C4-2B (cell line): ENCODE data around the gene LCN9.

Experiments
- ZFX ChIP-seq: fragments of 450-650 bp; IDR thresholded peaks from 2 replicates; pipeline ENCODE4 v1.6.1; 2017
- TF ChIP-seq, protein P1 (sequence below): fragments of 450-650 bp; conservative IDR thresholded peaks from 2 replicates; pipeline ENCODE4 v1.5.1; 2017; ENCODE audit warnings: mild to moderate bottlenecking

DNA sequence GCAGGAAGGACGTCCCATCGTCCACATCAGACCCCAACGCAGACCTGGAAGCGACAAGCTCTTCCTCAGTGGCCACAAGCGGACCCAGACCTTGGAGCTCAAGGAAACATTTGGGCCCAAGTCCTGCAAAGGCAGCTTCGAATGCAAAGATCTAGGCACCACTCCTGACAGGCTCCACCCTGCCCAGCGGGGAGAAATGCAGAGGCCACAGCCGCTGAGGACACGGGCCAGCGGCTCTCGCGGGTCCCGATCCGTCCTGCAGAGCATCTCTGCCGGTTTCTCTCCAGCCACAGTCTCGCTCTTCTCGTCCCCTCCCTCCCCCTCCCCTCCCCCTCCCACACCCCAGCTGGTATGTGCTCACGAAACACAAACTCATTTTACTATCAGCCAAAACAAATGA lies 31.3 kb downstream of the LCN9 start:
- TF ChIP-seq, protein P1, sequence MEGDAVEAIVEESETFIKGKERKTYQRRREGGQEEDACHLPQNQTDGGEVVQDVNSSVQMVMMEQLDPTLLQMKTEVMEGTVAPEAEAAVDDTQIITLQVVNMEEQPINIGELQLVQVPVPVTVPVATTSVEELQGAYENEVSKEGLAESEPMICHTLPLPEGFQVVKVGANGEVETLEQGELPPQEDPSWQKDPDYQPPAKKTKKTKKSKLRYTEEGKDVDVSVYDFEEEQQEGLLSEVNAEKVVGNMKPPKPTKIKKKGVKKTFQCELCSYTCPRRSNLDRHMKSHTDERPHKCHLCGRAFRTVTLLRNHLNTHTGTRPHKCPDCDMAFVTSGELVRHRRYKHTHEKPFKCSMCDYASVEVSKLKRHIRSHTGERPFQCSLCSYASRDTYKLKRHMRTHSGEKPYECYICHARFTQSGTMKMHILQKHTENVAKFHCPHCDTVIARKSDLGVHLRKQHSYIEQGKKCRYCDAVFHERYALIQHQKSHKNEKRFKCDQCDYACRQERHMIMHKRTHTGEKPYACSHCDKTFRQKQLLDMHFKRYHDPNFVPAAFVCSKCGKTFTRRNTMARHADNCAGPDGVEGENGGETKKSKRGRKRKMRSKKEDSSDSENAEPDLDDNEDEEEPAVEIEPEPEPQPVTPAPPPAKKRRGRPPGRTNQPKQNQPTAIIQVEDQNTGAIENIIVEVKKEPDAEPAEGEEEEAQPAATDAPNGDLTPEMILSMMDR, result no peak
- no peak for TF ChIP-seq ZFX
